OCI-M1 (cell line): Measurements from ENCODE around the gene SCAMP4.
"Not testable (repeated sequence)": the region's sequence is repeated elsewhere in the genome, so short reads cannot be mapped to it uniquely, and the experiment has no call there.

Experiments
- DNase-seq: peaks from one replicate; lab custom pipeline; 2025; lab: John Stamatoyannopoulos, UW

SCAMP4 gene

DNA sequence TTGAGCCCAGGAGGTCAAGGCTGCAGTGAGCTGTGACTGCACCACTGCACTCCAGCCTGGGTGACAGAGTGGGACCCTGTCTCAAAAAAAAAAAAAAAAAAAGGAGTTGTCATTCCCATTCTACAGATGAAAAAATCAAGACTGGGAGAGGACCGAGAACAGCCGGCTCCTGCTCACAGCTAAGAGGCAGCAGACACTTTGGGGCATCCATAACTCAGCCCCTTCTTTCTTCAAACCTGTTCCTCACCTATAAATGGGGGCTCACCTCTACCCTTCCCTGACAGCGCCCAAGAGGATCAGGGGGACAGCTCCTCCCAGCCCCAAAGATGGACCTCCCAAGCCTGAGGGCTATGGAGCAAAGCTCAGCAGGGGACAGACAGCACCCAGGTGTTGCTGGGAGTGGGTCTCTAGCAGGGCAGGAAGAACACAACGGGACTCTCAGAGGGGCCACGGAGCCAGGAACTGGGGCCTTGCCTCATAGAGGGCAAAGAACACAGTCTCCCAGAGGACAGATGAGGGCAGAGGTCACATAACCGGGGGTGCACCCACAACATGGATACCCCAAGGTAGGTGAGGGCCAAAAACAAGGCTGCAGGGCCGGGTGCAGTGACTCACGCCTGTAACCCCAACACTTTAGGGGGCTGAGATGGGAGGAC lies 38.4 kb upstream of the SCAMP4 start:
- DNase-seq = no peak

DNA sequence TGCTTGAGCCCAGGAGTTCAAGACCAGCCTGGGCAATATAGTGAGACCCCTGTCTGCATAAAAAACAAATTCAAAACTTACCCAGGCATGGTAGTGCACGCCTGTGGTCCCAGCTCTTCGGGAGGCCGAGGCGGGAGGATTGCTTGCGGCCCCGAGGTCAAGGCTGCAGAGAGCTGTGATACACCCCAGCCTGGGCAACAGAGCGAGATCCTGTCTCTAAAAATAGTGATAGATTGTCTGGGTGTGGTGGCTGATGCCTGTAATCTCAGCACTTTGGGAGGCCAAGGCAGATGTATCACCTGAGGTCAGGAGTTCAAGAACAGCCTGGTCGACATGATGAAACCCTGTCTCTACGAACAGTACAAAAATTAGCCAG lies 37.9 kb upstream of the SCAMP4 start:
- DNase-seq = no peak

DNA sequence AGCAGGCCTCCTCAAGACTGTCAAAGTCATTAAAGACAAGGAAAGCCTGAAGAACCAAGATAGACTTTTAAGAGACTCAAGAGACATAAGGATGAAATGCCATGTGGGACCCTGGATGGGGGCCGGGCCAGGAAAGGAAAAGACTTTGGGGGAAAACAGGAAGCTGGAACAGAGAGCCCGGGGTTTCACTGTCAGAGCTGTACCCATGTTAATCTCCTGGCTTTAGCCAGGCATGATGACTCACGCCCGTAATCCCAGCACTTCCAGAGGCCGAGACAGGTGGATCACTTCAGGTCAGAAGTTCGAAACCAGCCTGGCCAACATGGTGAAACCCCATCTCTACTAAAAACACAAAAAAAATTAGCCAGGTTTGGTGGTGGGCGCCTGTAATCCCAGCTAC lies 36.2 kb upstream of the SCAMP4 start:
- no peak for DNase-seq

DNA sequence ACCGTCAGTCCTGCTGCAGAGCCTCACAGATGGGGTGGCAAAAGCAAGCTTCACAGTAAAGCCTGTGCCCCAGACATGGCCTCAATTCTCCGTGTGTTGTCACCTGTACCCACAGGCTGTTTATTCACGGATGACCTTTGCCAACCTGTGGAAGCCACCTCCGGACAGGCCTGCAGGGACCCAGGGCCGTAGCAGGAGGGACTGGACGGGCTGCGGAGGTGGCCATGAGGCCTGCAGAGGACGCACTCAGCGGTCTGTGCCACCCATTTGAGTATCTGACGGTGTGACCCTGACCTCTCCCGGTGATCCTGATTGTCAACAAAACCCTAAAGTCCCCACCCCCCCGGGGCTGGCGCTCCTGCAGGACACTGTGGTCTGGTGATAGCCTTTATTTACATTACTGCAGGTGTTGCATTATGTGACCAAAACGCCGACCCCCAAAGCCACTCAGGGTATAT lies 34.0 kb upstream of the SCAMP4 start:
- DNase-seq = no peak

DNA sequence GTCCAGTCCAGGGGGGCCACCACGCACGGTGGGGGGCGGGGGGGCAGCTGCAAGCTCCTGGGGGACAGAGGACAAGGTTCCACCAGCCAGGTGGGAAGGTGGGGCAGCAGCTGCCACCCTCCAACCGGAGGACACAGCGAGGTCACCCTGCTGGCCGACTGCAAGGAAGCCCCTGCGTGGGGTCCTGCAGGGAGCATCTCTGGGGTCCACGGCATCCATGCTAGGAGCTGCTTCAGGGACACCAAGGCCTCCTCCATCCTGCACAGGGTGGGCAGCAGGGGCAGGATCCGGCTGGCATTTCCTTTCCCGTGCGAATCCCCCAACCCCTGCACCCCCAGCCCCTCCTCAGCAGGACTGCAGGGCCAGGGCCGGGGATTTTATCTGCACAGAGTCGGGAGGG lies 33.6 kb upstream of the SCAMP4 start:
- DNase-seq = no peak

DNA sequence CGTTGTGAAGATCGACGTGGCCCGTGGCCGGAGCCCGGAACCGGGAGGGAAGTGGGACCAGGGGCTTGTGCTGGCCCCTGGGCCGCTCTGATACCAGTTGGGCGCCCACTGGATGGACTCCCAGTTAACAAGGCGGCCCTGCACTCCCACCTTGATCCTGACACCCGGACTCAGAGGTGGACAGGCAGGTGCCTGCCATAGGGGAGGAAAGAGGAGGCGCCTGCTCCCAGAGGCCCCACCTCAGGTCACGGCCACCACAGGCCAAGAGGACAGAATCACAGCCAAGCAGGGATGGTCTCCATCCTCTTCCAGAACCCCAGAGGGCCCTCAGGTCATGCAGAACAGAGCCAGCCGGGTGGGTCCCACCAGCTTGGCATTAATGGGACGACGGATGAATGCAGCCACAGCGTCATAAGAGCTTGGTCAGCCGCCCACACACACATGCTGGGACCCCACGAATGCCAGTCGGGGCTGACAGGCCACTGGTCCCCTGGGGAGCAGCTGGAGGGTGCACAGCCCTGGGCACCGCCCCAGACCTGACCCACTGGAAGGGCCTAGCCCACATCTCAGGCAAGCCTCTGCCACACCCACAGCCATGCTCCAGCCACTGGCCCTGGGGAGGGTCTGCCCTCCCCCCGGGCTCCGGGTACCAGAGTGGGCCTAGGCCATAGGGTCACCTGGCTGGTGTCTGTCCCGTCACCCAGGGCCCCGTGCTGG lies 32.2 kb upstream of the SCAMP4 start:
- DNase-seq = no peak

DNA sequence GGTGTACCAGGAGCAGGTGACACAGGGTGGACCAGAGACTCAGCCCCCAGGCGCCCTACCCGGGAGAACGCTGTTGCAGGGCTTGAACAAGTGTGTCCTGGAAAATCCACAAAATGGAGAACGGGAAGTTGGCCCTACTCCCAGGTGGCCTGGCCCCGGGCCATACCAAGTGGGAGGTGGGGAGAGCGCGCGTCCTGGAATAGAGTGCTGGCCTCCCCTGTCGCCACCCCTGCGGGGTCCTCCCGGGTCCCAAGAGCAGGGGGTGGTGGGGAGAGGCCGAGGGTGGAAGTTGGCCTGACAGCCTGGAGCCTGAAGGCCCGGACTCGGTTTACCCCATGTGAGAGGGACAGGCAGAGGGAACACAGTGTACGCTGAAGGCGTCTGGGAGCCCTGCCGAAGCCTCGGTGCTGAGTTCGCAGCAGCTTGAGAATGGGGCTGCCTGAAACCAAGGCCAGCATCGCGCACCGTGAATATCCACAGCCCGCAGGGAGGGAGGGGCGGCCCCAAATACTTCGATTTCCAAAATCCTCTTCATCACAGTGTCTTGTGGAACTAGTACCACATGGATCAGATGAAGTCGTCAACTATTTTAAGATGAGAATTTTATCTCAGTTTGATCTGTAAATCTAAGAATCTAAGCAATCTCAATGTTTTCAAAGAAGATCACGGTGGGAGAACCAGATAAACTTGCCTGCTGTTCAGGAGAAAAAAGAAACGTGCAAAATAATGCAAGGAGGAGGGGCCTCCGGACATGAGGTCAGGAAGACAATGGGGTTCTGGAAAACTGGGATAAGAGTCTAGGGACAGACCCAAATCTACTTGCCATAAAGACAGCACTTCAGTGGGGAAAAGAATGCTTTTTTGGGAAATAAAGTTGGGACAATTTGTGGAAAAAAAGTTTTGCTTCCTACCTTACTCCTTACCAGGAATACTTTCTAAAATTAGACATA lies 31.4 kb upstream of the SCAMP4 start:
- peak; percentile 25 for DNase-seq

DNA sequence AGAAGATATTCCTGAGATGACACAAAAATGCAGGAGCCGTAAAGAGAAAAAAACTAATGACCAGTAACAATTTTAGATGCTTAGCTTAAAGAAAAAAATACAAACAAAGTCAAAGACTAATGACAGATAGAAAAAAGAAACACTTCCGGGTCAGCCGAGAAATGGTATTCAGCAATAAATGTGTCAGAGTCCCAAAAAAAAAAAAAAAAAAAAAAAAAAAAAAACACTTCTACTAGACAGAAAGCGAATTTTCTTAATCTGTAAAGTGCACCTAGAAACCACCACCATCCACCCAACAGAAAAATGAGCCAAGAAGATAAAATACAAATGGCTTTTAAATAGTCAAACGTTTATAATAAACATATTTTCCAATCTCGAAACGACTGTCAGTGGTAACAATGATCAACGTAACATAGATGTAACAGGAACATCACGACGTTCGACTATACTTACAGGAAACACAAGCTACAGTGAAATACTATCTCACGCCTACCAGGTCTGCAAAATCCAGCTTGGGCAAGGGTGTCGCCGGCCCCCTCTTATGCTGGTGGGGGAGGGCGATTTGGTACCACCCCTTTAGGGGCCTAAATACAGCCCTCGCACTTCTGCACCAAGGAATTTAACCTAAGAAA lies 30.5 kb upstream of the SCAMP4 start:
- peak; percentile 51 for DNase-seq

DNA sequence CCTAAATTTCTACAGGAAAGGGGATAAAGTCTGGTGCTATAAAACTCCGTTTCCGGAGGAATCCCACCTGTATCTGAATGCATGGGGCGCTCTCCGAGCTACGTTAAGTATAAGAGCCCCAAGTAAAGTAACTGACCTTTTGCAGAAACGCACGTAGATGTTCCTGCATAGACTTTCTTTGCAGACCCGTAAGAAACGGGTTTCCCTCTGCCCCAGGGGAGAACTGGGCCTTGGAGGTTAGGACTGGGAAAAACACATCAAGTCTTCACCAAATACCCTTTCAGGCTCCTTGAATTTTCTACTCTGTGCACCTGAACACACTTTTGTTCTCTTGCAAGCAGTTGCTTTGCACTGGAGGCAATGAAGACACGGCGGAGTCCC lies 29.9 kb upstream of the SCAMP4 start:
- peak; percentile 44 for DNase-seq

DNA sequence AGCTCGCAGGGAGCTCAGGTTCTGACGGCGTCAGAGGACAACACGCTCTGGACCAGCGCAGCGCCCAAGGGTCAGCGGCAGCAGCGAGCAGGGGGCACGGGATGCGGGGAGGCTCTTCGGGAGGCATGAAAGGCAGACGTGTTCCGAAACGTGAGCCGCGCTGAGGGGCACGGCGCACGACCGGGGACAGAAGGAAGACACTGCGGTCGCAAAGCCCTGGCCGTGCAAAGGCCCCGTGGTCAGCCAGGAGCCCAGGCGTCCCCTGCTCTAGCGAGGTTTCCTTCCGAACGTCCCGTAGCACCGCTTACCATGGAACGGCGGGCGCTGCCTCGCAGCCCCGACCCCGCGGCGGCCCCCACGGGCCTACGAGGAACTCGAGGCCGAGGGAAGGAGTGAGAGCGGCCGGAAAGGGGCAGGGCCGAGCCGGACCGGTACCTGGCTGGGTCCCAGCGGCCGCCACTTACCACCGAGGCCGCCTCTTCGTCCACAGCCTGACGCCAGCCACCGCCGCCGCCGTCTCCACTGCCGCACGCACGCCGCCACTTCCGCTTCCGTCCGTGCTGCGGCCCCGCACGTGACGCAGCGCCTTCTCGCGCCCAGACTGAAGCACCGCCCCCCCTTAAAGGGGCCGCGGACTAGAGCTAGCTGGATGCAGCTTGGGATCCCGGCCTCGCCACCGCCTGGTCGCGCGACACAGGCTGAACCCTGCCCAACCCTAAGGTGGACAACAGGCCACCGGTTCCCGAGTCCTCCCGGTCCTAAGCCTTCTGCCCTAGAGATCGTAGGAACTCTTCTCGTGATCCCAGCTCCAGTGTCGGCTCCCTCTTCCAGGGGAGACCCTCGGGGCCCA lies 29.3 kb upstream of the SCAMP4 start:
- peak; percentile 93 for DNase-seq

DNA sequence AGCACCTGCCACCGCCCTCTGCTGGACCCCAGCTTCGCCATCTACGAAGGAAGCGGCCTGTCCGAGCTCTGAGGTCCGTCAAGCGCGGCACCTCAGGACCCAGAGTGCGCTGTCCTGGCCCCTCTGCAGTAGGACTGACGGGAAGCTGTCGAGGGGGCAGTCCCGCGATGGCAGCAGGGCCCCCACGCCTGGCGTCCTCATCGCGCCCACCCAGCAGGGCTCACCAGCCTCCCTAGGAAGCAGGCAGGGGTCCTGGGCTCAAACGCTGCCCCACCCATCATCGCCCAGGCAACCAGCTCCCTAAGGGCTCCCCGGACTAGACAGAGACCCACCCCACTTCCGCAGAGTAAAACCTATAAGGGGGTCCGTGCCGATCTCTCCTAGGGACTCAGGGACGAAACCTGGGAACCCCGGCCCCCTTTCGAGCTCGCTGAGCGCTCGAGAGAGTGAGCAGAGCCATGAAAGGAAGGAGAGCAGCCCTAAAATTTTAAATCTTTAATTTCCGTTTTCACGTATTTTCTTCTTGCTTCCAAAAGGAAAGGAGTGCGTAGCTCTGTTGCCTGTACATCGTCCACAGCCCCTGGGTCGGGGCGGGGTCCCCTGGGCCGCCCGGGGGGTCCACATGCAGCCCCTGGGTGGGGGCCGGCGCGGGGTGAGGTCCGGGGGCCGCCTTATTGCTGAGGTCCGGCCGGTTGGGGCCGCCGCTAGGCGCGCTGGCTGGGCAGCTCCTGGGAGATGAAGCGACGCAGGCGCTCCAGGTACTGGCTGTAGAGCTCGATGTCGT lies 28.5 kb upstream of the SCAMP4 start:
- DNase-seq = not testable (repeated sequence)

DNA sequence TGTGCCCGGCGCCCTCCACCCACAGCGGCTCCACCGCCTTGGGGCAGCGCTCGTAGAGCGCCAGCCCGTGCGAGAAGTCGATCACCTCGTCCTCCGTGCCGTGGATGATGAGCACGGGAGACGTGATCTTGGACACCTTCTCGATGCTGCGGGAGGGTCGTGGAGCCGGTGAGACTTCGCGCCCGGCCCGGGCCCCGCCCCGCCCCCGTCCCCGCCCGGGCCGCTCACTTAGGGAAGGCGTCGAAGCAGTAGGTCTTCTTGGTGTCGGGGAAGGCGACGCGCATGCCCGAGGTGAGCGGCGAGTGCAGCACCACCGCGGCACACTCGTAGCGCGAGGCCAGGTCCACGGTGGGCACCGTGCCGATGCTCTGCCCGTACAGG lies 27.9 kb upstream of the SCAMP4 start:
- DNase-seq = not testable (repeated sequence)

DNA sequence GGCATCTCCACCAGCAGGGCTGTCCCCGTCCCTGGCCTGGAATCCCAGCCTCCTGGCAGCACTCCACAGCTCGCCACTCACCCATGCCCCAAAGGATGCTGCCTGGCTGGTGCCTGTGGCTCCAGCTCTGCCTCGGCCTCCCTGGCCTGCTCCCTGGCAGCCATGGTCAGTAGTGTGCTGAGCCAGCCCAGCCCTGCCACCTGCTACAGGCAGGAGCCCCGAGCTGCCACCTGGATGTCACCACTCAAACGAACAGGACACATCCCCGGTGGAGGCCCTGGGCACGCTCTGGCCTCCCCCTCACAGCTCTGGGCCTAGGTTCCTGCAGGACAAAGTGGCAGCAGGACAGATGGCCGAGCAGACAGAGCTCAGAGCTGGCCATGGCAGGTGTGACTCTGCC lies 26.6 kb upstream of the SCAMP4 start:
- not testable (repeated sequence) for DNase-seq

DNA sequence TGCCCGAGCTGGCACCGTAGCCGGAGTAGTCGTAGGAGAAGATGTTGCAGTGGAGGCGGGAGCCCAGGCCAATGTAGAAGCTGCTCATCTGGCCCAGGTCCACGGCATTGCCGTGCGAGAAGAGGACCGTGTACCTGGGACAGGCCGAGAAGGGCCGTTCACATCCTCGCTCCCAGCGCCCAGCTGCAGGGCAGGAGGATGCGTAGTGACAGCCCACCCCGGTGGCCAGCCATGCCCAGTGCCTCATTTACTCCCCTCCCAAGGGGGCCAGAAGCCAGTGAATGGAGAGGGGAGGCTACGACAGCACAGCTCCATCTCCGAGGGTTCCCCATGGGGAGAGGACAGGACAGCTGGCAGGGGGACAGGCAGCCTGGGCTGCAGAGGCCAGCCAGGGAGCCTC lies 25.2 kb upstream of the SCAMP4 start:
- DNase-seq = not testable (repeated sequence)

DNA sequence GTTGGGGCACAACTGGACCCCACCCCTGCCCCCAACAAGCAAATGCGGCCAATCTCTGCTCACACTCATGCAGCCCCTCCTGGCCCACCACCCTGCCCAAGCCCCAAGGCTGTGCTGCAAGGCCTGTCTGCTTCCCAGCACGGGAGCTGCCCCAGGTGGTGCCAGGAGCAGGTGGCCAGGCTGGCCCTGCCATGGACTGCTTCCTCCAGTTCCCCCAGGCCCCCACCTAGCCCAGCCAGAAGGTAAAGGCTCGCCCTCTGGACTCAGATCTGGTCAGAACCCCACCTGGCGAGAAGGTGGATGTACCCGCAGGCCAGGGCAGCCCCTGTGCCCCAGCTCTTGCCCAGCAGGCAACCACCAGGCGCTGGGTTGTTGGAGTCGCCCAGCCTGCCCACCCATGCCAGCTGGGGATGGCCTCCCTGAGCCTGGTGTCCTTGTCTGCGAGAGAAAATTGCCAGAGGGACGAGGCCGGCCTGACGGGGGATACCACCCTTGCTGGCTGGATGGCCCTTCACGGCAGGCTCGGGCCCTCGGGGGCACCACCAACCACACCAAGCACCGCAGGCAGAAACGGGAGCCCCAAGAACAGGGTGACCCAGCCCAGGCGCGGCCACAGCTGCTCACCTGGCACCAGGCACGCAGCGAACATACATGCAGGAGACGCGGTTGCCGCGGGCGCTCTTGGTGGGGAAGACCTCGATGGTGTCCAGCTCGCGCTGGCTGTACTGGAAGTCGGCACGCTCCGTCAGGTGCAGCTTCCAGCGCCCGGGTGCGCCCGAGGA lies 24.4 kb upstream of the SCAMP4 start:
- DNase-seq = no peak

DNA sequence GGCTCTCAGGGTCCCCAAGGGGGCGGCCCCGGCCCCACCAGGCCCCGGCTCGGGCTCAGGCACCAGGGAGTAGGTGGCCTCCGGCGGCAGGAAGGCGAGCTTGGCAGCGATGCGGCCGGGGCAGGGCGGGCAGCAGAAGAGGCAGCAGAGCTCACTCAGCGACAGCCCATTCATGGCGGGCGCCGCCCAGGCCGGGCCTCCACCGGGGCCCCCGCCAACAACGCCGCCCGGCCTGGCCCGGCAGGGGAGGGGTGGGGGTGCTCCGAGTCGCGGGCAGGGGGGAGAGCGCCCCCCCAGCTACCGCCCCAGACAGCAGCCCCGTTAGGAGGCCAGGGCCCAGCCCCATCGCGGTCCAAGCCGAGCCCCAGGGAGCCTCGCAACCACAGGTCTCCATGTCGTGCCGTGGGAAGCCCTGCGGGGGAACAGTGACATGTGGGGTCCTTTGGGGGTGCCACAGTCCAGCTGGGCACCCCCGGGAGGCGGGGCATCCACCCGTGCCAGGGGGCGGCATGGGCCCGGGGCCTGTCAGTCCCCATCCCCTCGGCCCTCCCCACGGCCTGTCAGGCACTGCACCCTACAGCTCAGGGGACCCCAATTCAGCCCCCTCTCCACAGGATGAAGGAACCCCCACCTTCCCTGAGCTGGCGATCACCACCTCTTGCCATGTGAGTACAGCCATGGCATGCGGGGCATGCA lies 23.7 kb upstream of the SCAMP4 start:
- DNase-seq = not testable (repeated sequence)

DNA sequence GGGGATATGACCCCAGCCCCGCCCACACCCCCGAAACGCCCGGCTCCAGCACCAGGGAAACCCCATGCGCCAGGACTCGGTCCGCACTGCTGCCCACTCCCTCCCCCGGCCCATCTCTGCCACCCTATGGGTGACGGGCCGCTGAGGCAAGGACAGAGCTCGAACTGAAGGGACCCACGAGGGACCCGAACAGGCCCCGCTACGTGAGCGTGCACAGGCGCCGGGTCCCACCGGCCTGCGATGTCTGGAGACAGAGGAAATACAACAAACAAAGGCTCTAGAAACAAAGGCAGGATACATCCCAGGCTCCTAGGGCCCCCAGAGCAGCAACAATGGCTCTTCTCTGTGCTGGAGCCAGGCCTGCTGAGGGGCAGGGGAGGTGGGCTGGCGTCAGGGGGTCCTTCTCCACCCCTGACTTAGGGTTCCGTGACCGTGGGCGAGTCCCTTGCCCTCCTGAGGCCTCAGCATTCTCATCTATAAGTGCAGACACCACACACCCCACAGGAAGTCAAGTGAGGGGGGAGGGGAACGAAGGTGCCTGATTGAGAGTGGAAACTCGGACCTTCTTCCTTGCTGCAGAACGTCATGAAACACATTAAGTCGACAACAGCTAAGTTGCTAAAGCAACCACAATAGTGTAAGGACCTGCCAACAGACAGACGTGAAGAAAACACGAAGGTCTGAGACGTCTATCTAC lies 23.0 kb upstream of the SCAMP4 start:
- DNase-seq = no peak
